ENCODE measurements around the gene RAD51B. TPM values are rescaled to one million over a fixed set of nuclear protein-coding genes. Genes with fewer than 3 reads are reported as not detected.

RAD51B gene
- polyA plus RNA-seq, 3 donors = 3.6 to 11.6 (median 9.4) TPM

DNA sequence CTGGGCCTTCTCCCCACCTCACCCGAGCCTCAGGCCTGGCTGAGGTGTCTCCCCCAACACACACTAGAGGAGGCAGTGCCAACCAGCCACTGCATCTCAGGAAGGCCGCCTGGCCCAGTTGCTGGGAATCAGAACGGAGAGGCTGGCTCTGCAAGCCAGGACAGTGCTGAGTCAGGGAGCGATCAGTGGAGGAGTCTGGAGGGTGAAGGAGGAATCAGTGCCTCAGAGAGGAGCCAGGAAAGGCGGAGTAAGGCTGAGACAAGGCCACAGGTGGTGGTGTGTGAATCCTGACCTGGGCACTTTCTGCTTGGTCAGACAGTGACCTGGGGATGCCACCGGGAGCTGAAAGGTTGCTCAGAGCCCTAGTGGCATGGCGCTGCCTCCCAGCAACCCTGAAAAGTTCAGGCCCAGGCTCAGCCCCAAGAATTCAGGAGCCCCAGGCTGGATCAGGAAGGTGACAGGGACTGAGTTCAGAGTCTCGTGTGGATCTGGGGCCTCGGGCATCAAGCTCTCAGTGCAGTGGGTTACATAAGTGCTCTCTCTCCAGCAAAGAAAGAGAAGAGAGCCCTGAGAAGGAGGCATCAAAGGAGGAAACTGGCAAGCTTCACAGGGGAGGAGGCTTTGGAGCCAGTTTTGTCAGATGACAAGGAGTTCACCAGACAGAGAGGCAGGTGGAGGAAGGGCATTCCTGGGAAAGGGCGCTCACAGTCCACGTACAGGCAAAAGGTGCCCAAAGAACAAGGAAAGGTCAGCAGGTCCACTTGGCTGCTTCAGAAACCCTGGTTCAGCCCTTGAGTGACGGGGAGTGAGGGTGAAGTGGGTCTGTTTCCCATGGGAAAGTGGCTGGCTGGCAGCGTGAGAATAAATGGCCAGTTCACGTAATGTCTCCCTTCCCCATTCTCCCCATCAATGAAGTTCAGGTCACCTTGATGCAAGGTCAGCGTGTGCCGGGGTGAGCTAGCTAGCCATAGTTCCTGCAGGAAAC lies 885.4 kb downstream of the RAD51B start:
- no peaks in the 10 kb centered on the region for H3K27me3 ChIP-seq (ENCODE audit: control insufficient read depth in 2 of 2, insufficient read depth in 2 of 2, low read length in 2 of 2)
- H3K4me3 Mint-ChIP-seq = no peak overlapping the region
- no peak overlapping the region for H3K9ac ChIP-seq (ENCODE audit: insufficient read depth, low read length, poor library complexity, severe bottlenecking)
- H4K20me1 ChIP-seq (ENCODE audit: insufficient read depth, low read length) = no peaks in the 10 kb centered on the region
- no peak overlapping the region for H2AFZ ChIP-seq (ENCODE audit: insufficient read depth, low read depth, low read length, poor library complexity, severe bottlenecking)
- peaks cover 4 to 10% (median 6%) of the 10 kb centered on the region in 3 donors for H3K27me3 Mint-ChIP-seq (ENCODE audit: low read depth in 3 of 3)
- WGBS (ENCODE audit: insufficient coverage) = 90% methylated on average over 12 of the region's 16 CpGs
- peaks cover 17 to 28% of the 10 kb centered on the region in 2 donors for H3K4me1 ChIP-seq (ENCODE audit: control insufficient read depth in 1 of 2, insufficient read depth in 2 of 2, low read length in 2 of 2)
- no peak for DNase-seq
- H3K27ac Mint-ChIP-seq = peak overlapping the region; percentile 52 to 84 (median 70)
- peaks cover 28% of the 10 kb centered on the region for H3K4me1 Mint-ChIP-seq
- intact Hi-C loops (cut with micrococcal nuclease) = no loop called here
- no peak overlapping the region for H3K4me2 ChIP-seq (replicated peaks; ENCODE audit: extremely low read depth, low read length, poor library complexity, severe bottlenecking)
- H3K36me3 ChIP-seq (replicated peaks in 1 of 2; ENCODE audit: control insufficient read depth in 1 of 2, insufficient read depth in 2 of 2, low read length in 2 of 2) = no peaks in the 10 kb centered on the region
- peaks cover 0 to 6% (median 5%) of the 10 kb centered on the region in 7 donors for H3K9me3 Mint-ChIP-seq
- H3K27ac ChIP-seq (ENCODE audit: low read depth in 1 of 2, low read length in 2 of 2) = peak overlapping the region in 1 of 2 donors; percentile 10
- no peaks in the 10 kb centered on the region for H3K79me2 ChIP-seq (ENCODE audit: insufficient read depth, low read length)
- no peak overlapping the region for H3K4me3 ChIP-seq (replicated peaks in 1 of 3; ENCODE audit: low read depth in 2 of 3, low read length in 3 of 3)
- H3K36me3 Mint-ChIP-seq = peaks cover 7 to 8% of the 10 kb centered on the region in 2 donors
- TF ChIP-seq, protein P1, sequence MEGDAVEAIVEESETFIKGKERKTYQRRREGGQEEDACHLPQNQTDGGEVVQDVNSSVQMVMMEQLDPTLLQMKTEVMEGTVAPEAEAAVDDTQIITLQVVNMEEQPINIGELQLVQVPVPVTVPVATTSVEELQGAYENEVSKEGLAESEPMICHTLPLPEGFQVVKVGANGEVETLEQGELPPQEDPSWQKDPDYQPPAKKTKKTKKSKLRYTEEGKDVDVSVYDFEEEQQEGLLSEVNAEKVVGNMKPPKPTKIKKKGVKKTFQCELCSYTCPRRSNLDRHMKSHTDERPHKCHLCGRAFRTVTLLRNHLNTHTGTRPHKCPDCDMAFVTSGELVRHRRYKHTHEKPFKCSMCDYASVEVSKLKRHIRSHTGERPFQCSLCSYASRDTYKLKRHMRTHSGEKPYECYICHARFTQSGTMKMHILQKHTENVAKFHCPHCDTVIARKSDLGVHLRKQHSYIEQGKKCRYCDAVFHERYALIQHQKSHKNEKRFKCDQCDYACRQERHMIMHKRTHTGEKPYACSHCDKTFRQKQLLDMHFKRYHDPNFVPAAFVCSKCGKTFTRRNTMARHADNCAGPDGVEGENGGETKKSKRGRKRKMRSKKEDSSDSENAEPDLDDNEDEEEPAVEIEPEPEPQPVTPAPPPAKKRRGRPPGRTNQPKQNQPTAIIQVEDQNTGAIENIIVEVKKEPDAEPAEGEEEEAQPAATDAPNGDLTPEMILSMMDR (IDR thresholded peaks at IDR 0.05) = no peak
- peaks cover 0 to 4% of the 10 kb centered on the region in 2 donors for H3K9me3 ChIP-seq (replicated peaks in 1 of 2; ENCODE audit: control insufficient read depth in 1 of 2, insufficient read depth in 1 of 2, low read length in 2 of 2)

- Histone ChIP-seq H3K79me2 (ENCODE audit: insufficient read depth, low read length) (no peaks in the 10 kb centered on the region), H3K36me3 (replicated peaks in 1 of 2; ENCODE audit: control insufficient read depth in 1 of 2, insufficient read depth in 2 of 2, low read length in 2 of 2) (no peaks in the 10 kb centered on the region), H3K27ac (ENCODE audit: low read depth in 1 of 2, low read length in 2 of 2) (no peak overlapping the region), H3K4me3 (replicated peaks in 1 of 3; ENCODE audit: low read depth in 2 of 3, low read length in 3 of 3) (no peak overlapping the region), H3K9ac (ENCODE audit: insufficient read depth, low read length, poor library complexity, severe bottlenecking) (no peak overlapping the region), H3K4me1 (ENCODE audit: control insufficient read depth in 1 of 2, insufficient read depth in 2 of 2, low read length in 2 of 2) (peaks cover 17 to 28% of the 10 kb centered on the region in 2 donors), H3K9me3 (replicated peaks in 1 of 2; ENCODE audit: control insufficient read depth in 1 of 2, insufficient read depth in 1 of 2, low read length in 2 of 2) (no peaks in the 10 kb centered on the region), H3K27me3 (ENCODE audit: control insufficient read depth in 2 of 2, insufficient read depth in 2 of 2, low read length in 2 of 2) (no peaks in the 10 kb centered on the region), H4K20me1 (ENCODE audit: insufficient read depth, low read length) (no peaks in the 10 kb centered on the region), H2AFZ (ENCODE audit: insufficient read depth, low read depth, low read length, poor library complexity, severe bottlenecking) (no peak overlapping the region), H3K4me2 (replicated peaks; ENCODE audit: extremely low read depth, low read length, poor library complexity, severe bottlenecking) (no peak overlapping the region)
- intact Hi-C loops (cut with micrococcal nuclease) = no loop called here
- Mint-ChIP-seq H3K36me3 (peaks cover 5 to 6% of the 10 kb centered on the region in 2 donors), H3K4me1 (peaks cover 28% of the 10 kb centered on the region), H3K9me3 (peaks cover 0 to 4% (median 1%) of the 10 kb centered on the region in 7 donors), H3K27ac (no peak overlapping the region), H3K4me3 (no peak overlapping the region), H3K27me3 (ENCODE audit: low read depth in 3 of 3) (peaks cover 4 to 8% (median 6%) of the 10 kb centered on the region in 3 donors)
- no peak for DNase-seq
- TF ChIP-seq, protein P1 (IDR thresholded peaks at IDR 0.05) = no peak
- 95% methylated on average over 9 of the region's 10 CpGs for WGBS (ENCODE audit: insufficient coverage)
Measured at GRCh38 chr14:68705741-68706283, 886.2 kb downstream of the RAD51B start.
